ENCODE measurements around the gene VSIG4.
"Not testable (repeated sequence)": the region's sequence is repeated elsewhere in the genome, so short reads cannot be mapped to it uniquely, and the experiment has no call there.

The VSIG4 gene, protein sequence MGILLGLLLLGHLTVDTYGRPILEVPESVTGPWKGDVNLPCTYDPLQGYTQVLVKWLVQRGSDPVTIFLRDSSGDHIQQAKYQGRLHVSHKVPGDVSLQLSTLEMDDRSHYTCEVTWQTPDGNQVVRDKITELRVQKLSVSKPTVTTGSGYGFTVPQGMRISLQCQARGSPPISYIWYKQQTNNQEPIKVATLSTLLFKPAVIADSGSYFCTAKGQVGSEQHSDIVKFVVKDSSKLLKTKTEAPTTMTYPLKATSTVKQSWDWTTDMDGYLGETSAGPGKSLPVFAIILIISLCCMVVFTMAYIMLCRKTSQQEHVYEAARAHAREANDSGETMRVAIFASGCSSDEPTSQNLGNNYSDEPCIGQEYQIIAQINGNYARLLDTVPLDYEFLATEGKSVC

DNA sequence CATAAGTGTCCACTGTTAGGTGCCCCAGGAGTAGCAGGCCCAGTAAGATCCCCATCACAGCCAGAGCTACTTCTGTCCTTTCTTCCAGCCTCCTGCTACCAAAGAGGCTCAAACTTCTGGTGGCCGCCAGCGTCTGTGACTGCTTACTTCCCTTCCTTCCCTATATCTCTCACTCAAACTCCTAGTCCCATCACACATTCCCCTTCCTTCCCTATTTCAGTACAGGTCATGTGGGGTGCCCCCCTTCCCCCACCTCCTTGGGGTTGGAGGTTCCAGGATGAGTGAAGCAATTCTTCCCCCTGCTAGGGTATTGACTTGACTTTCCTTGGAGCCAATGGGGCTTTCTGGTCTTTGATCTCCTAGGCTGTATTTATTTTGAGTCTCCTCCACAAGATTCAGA lies at the start of gene VSIG4:
Gene VSIG4, minus strand, starts transcription at position 137 of the 400 bp plus-strand sequence. Its CDS starts 82 bp downstream, at position 55.
- in situ Hi-C loops (cut with MboI; ENCODE audit: low sequenced_read_pairs) = no loop called here

DNA sequence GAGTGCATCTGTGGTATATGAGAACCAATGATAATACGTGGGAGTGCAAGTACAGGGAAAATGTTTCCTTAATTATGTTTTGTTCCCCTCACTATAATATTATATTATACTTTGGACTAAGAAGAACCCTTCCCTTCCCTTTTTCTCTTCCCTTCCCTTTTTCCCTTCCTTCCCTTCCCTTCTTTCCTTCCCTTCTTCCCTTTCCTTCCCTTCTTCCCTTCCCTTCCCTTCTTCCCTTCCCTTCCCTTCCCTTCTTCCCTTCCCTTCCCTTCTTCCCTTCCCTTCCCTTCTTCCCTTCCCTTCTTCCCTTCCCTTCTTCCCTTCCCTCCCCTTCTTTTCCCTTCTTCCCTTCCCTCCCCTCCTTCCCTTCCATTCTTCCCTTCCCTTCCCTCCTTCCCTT lies 36.9 kb upstream of the VSIG4 start:
- in situ Hi-C loops (cut with MboI; ENCODE audit: low sequenced_read_pairs) = no loop called here

DNA sequence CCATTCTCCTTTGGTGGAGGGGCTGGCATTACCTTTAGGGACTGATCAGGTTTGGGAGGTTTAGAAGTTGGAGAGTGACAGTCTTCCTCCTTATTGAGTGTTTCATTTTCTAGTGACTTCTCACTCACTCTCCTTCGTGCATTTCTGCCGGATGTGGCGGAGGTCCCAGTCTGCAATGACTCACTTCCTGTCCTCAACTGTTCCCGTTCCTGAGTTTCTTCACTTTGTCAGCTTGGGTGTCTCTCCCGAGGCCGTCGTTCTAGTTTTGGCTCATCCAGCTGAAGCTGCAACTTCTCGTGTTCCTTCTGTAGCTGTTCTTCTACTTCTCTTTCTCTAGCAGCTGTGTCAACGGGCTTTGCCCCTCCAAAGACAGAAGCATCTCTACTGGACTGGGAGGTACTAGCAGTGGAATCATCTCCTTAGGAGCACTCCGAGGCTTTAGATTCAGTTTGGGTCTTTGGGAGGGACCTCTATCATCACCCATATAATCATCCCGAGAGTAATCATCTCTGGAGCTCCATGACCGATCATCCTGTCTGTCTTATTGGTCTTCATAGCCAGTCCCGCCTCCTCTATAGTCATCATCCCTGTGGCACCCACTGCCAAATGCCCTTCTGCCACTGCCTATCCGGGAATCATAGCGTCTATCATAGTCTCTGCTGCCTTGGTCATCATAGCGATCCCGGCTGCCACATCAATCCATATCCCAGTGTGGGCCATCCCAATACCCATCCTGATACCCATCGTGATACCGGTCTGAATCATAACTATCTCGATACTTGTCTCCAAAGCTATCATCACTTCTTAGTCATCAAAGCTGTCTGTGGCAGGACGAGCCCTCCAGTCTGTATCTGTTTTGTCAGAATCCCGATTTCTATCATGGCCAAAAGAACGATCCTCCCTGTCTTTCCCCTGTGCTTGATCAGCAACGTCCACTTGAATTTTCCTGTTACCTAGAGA lies 35.3 kb upstream of the VSIG4 start:
- in situ Hi-C loops (cut with MboI; ENCODE audit: low sequenced_read_pairs) = no loop called here

DNA sequence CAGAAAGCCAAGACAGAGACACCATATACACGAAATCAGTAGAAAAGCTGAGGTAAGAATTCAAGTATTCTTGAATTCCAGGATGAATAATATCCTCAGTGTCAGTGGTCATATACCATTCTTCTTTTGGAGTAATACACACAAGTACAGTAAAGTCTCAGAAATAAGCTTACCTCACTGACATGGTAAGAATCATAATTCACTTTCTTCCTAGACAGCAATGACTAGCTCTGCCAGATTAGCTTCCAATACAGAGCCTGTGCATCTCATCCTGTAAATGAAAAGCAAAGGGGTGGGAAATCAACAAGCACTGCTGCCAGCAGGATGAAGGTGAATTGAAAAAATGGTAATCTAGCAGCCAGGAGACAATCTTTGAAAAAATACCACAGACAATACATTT lies 31.2 kb upstream of the VSIG4 start:
- in situ Hi-C loops (cut with MboI; ENCODE audit: low sequenced_read_pairs) = no loop called here

DNA sequence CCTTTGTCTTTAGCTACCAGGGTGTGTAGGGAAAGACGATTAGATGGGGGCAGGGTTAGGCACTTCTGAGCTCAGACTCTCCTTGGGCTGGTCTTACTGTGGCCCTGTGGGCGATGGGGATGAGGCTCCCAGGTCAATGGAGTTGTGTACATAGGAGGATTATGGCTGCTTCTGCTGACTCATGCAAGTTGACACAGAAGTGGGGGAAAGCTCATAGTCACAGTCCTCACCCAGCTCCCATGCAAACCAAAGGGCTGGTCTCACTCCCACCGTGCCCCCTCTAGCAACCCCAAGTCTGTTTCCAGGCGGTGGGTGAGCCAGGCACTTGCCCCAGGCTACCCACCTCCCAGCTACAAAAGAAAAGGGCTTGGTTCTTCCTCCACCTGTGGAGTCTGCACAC lies 24.4 kb upstream of the VSIG4 start:
- in situ Hi-C loops (cut with MboI; ENCODE audit: low sequenced_read_pairs) = no loop called here

DNA sequence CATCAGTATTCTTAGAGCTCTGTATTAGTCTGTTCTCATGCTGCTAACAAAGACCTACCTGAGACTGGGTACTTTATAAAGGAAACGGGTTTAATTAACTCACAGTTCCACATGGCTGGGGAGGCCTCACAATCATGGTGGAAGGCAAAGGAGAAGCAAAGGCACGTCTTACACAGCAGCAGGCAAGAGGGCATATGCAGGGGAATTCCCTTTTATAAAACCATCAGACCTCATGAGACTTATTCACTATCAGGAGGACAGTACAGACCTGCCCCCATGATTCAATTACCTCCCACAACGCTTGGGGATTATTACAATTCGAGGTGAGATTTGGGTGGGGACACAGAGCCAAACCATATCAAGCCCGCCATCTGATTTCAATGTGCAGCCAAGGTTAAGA lies 17.1 kb upstream of the VSIG4 start:
- in situ Hi-C loops (cut with MboI; ENCODE audit: low sequenced_read_pairs) = not testable (repeated sequence)

DNA sequence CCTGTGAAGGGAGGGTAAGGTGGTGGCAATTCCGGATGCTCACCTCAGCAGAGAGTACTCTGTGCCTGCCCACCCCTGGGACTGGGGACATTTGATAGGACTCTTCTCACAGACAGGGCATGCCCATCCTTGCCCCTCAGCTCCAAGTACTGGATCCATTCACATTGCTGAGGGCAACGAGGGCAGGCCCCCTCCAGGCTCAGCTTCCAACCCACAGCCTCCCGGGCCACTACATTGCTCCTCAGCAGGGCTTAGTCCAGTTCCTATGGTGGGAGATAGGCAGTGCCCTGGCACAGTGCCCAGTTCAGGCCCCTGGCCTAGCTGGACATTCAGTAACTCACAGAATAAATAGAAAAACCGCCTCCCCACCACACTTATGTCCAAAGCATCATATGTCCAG lies 15.1 kb upstream of the VSIG4 start:
- in situ Hi-C loops (cut with MboI; ENCODE audit: low sequenced_read_pairs) = no loop called here

DNA sequence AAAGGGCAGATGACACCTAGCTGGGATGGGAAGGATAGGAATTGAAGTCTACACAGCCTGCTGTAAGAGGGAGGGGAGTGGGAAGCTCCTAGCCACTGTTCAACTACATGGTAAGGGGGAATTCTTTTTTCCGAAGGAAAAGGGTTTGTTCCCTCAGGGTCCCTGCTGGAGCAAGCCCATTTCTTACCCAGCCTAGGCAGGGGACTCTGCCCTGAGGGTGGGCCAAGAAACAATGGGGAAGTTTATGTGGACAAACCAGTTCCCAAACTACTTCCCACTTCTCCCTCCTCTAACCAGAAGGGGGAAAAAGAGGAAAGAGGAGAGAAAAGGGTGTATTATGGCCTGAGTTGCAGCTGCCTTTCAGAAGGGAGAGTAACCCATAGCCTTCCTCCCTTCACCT lies 13.5 kb upstream of the VSIG4 start:
- in situ Hi-C loops (cut with MboI; ENCODE audit: low sequenced_read_pairs) = no loop called here

DNA sequence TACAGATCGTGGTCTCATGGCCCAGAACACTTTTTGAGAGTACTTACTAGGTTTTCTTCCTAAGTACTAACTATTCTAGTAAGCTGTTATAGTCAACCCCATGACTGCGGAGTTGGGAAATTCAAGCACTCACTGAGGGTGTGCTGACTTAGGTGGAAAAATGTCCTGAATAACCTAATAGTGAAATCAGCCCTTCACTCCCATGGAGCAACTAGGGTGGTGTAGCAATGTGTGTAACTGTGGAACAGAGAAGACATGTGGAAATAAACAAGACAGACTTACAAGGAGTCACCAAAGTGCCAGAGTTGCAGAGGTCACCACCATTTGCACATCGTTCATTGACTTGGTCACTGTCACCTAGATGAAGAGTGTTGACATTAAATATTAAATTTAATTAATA lies 12.1 kb upstream of the VSIG4 start:
- in situ Hi-C loops (cut with MboI; ENCODE audit: low sequenced_read_pairs) = no loop called here

DNA sequence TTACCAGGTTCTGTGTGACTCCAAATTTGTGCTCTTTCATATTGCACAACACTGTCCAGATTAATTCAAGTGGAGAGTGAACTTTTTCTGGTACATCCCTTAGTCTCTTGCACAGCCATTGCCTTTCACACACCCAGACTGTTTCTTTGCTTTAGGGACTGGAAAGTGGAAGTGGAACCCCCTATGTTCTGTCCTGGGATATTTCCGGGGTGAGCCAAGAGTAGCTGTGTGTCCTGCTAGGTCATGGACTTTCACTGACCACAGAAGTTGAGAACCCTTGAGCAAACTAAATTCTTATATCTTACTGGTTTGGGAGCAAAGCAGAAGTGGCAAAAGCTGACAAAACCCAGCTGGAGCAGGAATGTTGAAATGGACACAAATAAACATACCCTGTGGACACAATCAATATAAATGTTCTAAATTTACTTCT lies 10.3 kb upstream of the VSIG4 start:
- in situ Hi-C loops (cut with MboI; ENCODE audit: low sequenced_read_pairs) = no loop called here

DNA sequence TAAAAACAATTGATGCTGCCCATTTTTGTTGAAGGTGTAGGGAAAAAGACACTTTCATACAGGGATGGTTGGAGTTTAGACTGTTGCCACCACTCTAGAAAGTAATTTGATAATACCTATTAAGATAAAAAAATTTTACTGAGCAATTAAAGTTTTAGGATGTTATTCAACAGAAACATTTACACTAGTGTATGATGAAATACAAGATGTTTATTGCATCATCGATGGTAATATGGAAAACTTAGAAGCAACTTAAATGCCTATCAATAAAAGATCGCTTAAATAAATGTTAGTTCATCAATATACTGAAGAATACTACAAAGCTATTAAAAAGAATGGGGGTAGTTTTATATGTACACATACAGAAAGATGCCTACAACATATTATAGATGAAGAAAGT lies 9.2 kb upstream of the VSIG4 start:
- in situ Hi-C loops (cut with MboI; ENCODE audit: low sequenced_read_pairs) = no loop called here

DNA sequence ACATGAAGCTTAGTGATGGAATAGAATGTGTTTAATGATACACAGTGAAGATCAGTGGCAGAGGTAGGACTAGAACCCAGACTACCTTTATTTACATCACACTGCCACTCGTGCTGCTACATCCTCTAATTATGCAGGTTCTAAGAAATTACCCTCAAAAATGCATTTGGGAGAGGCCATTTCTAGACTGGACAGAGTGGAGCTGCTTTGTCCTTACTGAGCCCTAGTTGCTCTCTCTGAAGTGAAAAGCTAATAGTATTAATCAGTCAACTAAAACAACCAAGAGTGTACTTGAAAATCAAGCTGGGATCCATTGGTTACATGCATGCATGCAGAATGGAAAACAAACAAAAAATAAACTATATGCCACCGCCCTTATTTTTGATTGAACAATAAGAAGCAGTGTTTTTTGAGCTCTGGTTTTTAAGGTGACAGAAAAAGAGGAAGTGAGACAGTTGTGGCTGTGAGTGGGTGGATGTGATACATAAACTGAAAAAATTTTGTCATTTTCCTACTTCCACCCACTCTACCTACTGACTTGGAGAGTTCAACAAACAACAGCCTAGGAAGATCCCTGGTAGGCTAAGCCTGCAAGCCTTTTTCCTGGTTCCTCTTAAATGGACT lies 6.8 kb upstream of the VSIG4 start:
- in situ Hi-C loops (cut with MboI; ENCODE audit: low sequenced_read_pairs) = no loop called here

DNA sequence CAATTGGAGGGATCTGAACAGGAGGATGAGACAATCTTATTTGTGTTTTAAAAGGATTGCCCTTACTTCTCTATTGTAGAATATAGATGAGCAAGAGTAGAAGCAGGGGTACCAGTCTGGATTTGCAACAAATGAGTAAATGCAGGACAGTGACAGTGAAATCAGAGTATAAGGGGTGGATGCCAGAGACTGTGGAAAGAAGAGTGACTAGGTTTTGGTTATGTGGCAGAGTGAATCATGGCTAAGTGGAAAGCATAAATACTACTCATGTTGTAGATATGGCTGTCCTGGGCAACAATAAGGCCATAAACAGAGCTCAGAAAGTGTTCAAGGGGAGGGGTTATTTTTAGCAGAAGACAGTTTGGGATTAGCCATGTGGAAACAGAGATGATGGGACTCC lies 6.0 kb upstream of the VSIG4 start:
- in situ Hi-C loops (cut with MboI; ENCODE audit: low sequenced_read_pairs) = no loop called here

DNA sequence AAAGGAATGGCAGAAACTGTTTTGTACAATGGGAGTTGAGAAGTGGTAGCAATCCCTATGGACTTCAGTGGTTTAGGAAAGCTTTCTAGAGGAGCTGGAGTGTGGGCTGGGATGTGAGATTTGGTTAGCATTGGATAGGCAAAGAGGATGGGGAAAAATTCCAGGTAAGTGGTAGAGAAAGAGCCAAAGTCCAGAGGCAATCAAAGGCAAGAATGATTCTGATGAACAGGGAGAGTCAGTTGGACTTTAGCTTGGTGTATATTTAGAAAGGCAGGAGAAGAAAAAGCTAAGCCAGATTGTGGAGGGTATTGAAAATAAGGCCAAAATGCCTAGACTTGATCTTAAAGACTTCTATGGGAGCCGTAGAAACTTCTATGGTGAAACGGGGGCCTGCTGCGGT lies 3.7 kb upstream of the VSIG4 start:
- in situ Hi-C loops (cut with MboI; ENCODE audit: low sequenced_read_pairs) = no loop called here

DNA sequence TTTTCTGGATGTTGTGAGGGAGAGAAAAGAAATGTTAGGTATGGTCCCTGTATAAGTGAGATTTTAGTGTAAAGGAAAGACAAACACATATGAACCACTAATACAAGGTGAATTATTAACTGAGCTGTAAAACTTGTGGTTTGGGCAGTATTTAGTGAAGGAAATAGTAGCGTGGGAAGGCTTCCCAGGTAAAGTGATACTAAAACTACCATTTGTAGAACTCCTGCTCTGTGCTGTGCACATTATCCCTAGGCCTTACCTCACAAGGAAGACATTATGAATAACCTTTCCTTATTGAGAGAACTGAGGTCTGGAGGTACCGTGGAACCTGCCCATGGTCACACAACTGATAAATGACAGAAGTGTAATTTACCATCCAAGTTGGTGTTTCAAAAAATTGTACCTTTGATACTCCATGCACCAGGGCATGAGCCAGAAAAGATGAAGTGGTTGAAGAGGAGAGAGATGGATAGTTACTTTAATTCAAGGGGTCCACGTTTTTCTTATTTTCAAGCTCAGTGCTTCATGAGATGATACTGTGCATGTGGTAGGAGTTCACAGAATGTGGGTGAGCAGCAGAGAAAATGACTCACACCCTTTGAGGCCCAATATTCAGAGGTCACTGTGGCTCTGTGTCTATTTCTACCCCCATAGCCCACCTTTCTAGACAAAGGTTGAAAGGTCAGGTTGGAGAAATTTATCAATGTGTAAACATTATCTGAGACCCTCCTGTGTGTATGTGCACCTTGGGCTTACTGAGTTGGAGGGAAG lies 2.6 kb upstream of the VSIG4 start:
- in situ Hi-C loops (cut with MboI; ENCODE audit: low sequenced_read_pairs) = no loop called here

DNA sequence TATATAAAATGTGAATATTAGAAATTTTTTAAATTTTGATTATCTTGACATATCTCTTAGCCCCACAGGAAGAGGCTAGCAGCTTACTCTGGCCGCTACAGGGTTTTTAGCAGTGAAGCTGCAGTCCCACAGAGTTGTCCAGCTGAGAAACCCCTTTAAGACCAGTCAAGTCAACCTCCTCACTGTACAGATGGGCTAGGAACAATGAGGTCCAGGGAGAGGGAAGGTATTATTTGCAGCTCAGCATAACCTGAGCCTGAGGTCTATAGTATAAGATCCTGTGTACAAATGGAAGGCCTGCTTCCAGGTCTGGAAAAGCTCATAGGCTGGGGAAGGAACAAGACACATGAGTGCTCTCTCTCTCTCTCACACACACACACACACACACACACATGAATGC lies 1.8 kb downstream of the VSIG4 start:
- in situ Hi-C loops (cut with MboI; ENCODE audit: low sequenced_read_pairs) = no loop called here

DNA sequence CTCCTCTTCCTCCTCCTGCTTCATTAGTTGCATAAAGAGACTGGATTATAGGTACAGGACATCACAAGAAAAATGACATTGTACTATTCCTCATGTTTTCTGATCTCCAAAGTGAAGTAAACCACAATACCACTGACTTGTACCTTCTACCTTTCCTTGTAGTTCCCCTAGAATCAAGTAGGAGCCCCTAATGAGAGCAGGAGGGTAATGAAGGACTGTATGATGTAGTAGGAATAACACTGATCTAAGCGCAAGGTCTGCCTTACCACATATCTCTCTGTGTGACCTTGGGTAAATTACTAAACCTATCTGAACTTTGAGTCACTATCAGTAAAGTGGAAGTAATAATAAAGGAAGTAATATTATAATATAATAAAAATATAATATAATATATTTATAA lies 3.6 kb downstream of the VSIG4 start:
- in situ Hi-C loops (cut with MboI; ENCODE audit: low sequenced_read_pairs) = no loop called here

DNA sequence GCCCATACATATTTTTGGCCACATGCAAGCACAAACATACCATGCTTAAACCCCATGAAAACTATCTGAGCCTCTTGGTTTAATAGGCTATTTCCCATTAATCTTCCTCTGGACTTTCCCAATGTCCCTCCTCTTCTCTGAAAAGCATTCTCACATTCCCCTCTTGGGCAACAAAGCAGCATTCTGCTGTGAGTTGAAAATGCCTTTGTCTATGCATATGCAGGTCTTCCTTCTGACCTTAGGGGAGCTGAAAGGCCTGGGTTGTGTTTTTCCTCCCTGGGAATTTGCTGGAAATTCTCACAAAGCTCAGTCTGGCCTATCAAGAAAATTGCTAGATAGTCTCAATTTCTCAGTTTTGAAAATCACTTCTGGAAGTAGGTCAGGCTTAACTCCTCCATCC lies 4.2 kb downstream of the VSIG4 start:
- in situ Hi-C loops (cut with MboI; ENCODE audit: low sequenced_read_pairs) = no loop called here

DNA sequence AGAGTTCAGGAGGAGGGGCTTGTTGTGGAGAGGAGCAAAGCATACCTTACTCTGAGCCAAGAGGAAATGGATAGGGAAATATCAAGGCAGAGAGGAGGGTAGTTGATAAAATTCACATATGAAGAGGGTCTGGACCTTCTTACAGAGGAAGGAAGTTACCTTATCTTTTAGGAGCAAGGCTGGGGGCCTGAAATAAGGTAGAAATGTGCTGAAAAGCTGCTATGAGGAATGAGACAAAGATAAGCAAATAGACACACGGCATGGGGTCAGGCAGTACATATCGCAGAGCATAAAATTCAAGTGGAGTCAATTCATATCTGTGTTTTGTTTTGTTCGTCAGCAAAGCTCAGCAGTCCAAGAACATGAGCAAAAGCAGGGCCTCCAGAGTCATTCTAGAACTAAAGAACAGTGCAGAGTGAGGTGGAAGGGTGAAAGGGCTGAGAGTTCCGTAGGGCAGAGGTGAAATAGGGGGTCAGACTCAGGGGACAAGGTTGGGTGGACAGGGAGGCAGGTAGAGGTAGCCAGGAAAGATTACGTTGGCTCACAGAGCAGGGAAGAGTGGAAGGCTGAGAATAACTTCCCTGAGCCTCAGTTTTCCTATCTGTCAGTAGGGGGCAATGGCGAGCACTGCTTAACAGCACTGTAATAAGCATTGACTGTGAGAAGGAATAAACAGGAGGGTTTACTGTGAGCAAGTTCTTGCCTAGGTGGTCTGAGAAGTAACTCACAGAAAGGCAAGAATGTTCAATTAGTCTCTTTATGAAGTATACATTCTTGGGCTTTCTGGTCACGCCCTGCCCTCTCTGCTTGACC lies 9.2 kb downstream of the VSIG4 start:
- in situ Hi-C loops (cut with MboI; ENCODE audit: low sequenced_read_pairs) = no loop called here

DNA sequence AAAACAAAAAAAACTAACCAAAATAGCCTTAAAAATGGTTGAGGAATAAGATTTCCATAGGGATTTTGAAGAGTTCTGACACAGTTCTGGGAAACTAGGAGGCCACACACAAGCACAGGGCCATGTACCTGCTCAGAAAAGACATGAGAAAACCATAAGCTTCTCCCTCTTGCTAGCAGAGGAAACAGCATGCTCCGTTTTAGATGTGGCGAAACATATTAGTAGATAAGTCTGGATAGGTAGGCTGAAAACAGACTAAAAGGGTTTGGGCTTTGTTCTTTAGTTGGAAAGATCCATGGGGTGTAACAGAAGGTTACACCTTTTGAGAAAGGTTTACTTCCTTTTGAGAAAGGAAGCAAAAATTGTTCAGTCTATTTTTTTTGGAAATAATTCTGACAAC lies 10.9 kb downstream of the VSIG4 start:
- in situ Hi-C loops (cut with MboI; ENCODE audit: low sequenced_read_pairs) = no loop called here
